ENCODE results near the gene FKBP4.

The FKBP4 gene

GRCh38 chr12:2833327-2833726 is 38.6 kb downstream of the FKBP4 start:
- TF ChIP-seq CTCF (IDR thresholded peaks at IDR 0.05; ENCODE audit: low read depth, low read length, missing control alignments): no peak
- in situ Hi-C loops (cut with HindIII; ENCODE audit: low sequenced_read_pairs): no loop called here
- H3K4me3 ChIP-seq (ENCODE audit: low read depth, low read length): no peak overlapping the region
- no peak for DNase-seq (ENCODE audit: low read depth)

- in situ Hi-C loops (cut with HindIII; ENCODE audit: low sequenced_read_pairs): no loop called here
- DNase-seq (ENCODE audit: low read depth): no peak
- H3K4me3 ChIP-seq (ENCODE audit: low read depth, low read length): no peak overlapping the region
- TF ChIP-seq CTCF (IDR thresholded peaks at IDR 0.05; ENCODE audit: low read depth, low read length, missing control alignments): no peak
Measured at GRCh38 chr12:2833810-2834209, 39.0 kb downstream of the FKBP4 start.

- peak; percentile 28 for TF ChIP-seq CTCF (IDR thresholded peaks at IDR 0.05; ENCODE audit: low read depth, low read length, missing control alignments)
- DNase-seq (ENCODE audit: low read depth): no peak
- in situ Hi-C loops (cut with HindIII; ENCODE audit: low sequenced_read_pairs): no loop called here
- no peak within 1 kb of the TSS for H3K4me3 ChIP-seq (ENCODE audit: low read depth, low read length)
Measured at GRCh38 chr12:2834581-2835491, 40.1 kb downstream of the FKBP4 start, which contains the start of gene NRIP2. NRIP2 (minus strand) TSS chr12:2835035; CDS start chr12:2834983, 52 bp downstream.

- no peak for TF ChIP-seq CTCF (IDR thresholded peaks at IDR 0.05; ENCODE audit: low read depth, low read length, missing control alignments)
- in situ Hi-C loops (cut with HindIII; ENCODE audit: low sequenced_read_pairs): no loop called here
- H3K4me3 ChIP-seq (ENCODE audit: low read depth, low read length): no peak overlapping the region
- DNase-seq (ENCODE audit: low read depth): no peak
Measured at GRCh38 chr12:2835691-2836403, 41.1 kb downstream of the FKBP4 start.

GRCh38 chr12:2836574-2836973 is 41.8 kb downstream of the FKBP4 start:
- no peak overlapping the region for H3K4me3 ChIP-seq (ENCODE audit: low read depth, low read length)
- TF ChIP-seq CTCF (IDR thresholded peaks at IDR 0.05; ENCODE audit: low read depth, low read length, missing control alignments): no peak
- DNase-seq (ENCODE audit: low read depth): no peak
- in situ Hi-C loops (cut with HindIII; ENCODE audit: low sequenced_read_pairs): no loop called here

GRCh38 chr12:2841056-2841650 is 46.4 kb downstream of the FKBP4 start:
- in situ Hi-C loops (cut with HindIII; ENCODE audit: low sequenced_read_pairs): no loop called here
- H3K4me3 ChIP-seq (ENCODE audit: low read depth, low read length): no peak overlapping the region
- no peak for TF ChIP-seq CTCF (IDR thresholded peaks at IDR 0.05; ENCODE audit: low read depth, low read length, missing control alignments)
- no peak for DNase-seq (ENCODE audit: low read depth)

All from astrocyte of the cerebellum (primary cell).